PC-9 (cell line): ENCODE data around the gene ZC3HAV1. TPM values are rescaled to one million over a fixed set of nuclear protein-coding genes. Genes with fewer than 3 reads are reported as not detected.
A peak's percentile ranks its signal among the peaks of the same experiment; 100 is the strongest.

Experiments used
- BruUV-seq: library from RNA; stranded (reverse); fragments of 400-500 nt; replicated peaks from 2 replicates; lab custom pipeline; 2021; lab: Mats Ljungman, UMichigan
- CTCF ChIA-PET: fragments of 300-600 bp; sonication (Branson Sonifier 250); formaldehyde crosslinking; loops from one replicate; lab custom pipeline; 2022; ENCODE audit warnings: antibody characterized with exemption; lab: Charles Lee
- POLR2A ChIA-PET: fragments of 300-600 bp; sonication (Branson Sonifier 250); formaldehyde crosslinking; loops from one replicate; lab custom pipeline; 2022; ENCODE audit warnings: antibody characterized with exemption; ENCODE audit not compliant: unreplicated experiment; lab: Charles Lee
- DNase-seq, 2 experiments: peaks; one replicate each; pipeline versions ENCODE4 v3.0.0 to v3.0.0-alpha.2; 2015 to 2022; ENCODE audit warnings: mixed read lengths in 1 of 2
- H2AFZ ChIP-seq: fragments of 200-600 bp; sonication (generic); 2 replicates; pipeline ENCODE4 v1.8.1; 2017; ENCODE audit warnings: antibody characterized with exemption
- H3F3A ChIP-seq: fragments of 200-600 bp; sonication (generic); 2 replicates; pipeline ENCODE4 v1.8.1; 2017; ENCODE audit warnings: antibody characterized with exemption, mild to moderate bottlenecking, low read depth; ENCODE audit not compliant: insufficient read depth
- H3K27ac ChIP-seq: fragments of 200-600 bp; sonication (generic); 2 replicates; pipeline ENCODE4 v1.6.1; 2016; ENCODE audit warnings: mixed run types
- H3K27me3 ChIP-seq: fragments of 200-600 bp; sonication (generic); 2 replicates; pipeline ENCODE4 v1.6.1; 2016; ENCODE audit warnings: low read depth, mixed run types; ENCODE audit not compliant: insufficient read depth
- H3K36me3 ChIP-seq: fragments of 200-600 bp; sonication (generic); 2 replicates; pipeline ENCODE4 v1.6.1; 2016; ENCODE audit warnings: low read depth, mixed run types
- H3K4me1 ChIP-seq: fragments of 200-600 bp; sonication (generic); replicated peaks from 2 replicates; pipeline ENCODE4 v1.6.1; 2016; ENCODE audit warnings: mixed run types; ENCODE audit not compliant: insufficient read depth
- H3K4me2 ChIP-seq: fragments of 200-600 bp; sonication (generic); 2 replicates; pipeline ENCODE4 v1.6.1; 2017; ENCODE audit warnings: mixed run types
- H3K4me3 ChIP-seq: fragments of 200-600 bp; sonication (generic); 2 replicates; pipeline ENCODE4 v1.6.1; 2016; ENCODE audit warnings: mixed run types
- H3K79me2 ChIP-seq: fragments of 200-600 bp; sonication (generic); 2 replicates; pipeline ENCODE4 v1.6.1; 2017; ENCODE audit warnings: low read depth, mixed run types
- H3K9me2 ChIP-seq: fragments of 200-600 bp; sonication (generic); 2 replicates; pipeline ENCODE4 v1.8.1; 2017; ENCODE audit warnings: mild to moderate bottlenecking; ENCODE audit not compliant: insufficient read depth
- H3K9me3 ChIP-seq: fragments of 200-600 bp; sonication (generic); 2 replicates; pipeline ENCODE4 v1.8.1; 2016; ENCODE audit warnings: low read depth; ENCODE audit not compliant: insufficient read depth
- H4K20me1 ChIP-seq: fragments of 200-600 bp; sonication (generic); 2 replicates; pipeline ENCODE4 v1.8.1; 2017; ENCODE audit not compliant: insufficient read depth
- CTCF ChIP-seq: fragments of 200-600 bp; sonication (generic); conservative IDR thresholded peaks from 2 replicates; pipeline ENCODE4 v1.6.1; 2017; ENCODE audit warnings: mixed run types, antibody characterized with exemption, mild to moderate bottlenecking, moderate library complexity
- EZH2 ChIP-seq: fragments of 200-600 bp; sonication (generic); IDR thresholded peaks from 2 replicates; pipeline ENCODE4 v1.8.0; 2017; ENCODE audit warnings: antibody characterized with exemption, low read depth
- intact Hi-C: fragments of 100-400 bp; cut with micrococcal nuclease; formaldehyde crosslinking; loops from one replicate; pipeline ENCODE4 v1.10.0; 2022; ENCODE audit not compliant: unreplicated experiment
- total RNA-seq: library from RNA; stranded (reverse); gene quantifications from 2 replicates; pipeline ENCODE4 v1.2.3, GENCODE V29; 2021

The ZC3HAV1 gene
- total RNA-seq, 1 experiment from 2014 or later = 36.7 TPM

DNA sequence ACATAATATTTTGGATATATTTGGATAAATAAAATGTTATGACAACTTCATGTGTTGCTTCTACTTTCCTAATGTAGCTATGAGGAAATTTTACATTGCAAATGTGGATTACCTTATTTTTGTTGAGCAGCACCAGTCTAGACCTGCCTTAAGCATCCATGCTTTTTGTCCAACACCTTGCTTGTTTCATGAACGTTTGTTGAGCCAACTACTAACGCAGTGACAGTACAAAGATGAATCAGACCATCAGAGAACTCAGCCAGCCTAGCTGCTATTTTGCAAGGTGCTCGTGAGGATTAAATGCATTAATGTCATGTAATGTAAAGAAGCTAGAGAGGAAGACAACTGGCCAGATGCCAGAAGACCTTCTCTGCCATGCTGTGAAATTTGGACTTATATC lies 72.6 kb downstream of the ZC3HAV1 start:
- H3K27ac ChIP-seq = no peak overlapping the region
- H3K9me3 ChIP-seq = no peaks in the 10 kb centered on the region
- H3K4me3 ChIP-seq = no peak overlapping the region
- H4K20me1 ChIP-seq = peaks cover 14% of the 10 kb centered on the region
- peak overlapping the region; percentile 86; the same call in 1 of the 2 replicates for H3K4me2 ChIP-seq
- H2AFZ ChIP-seq = no peak overlapping the region
- peaks cover 17% of the 10 kb centered on the region for H3K36me3 ChIP-seq
- no peaks in the 10 kb centered on the region for H3K27me3 ChIP-seq
- no peak for DNase-seq
- peaks cover 15% of the 10 kb centered on the region for H3K4me1 ChIP-seq
- intact Hi-C loops = loop anchor here (1.0 to 10.0 kb wide), 2 partner anchors 7 to 282 kb away; no protein-coding TSS in a partner anchor
- POLR2A ChIA-PET = no interaction called here
- H3K9me2 ChIP-seq = no peaks in the 10 kb centered on the region
- TF ChIP-seq EZH2 (no peak), CTCF (no peak)
- CTCF ChIA-PET = interaction anchor here (1.0 kb wide), 1 partner anchor 16 kb away, joined by 3 read pairs; no protein-coding TSS in a partner anchor
- BruUV-seq = no TSS peak
- H3K79me2 ChIP-seq = peaks cover 29% of the 10 kb centered on the region
- H3F3A ChIP-seq = peaks cover 21% of the 10 kb centered on the region

- Histone ChIP-seq H3K9me2 (no peaks in the 10 kb centered on the region), H3K4me3 (peak within 1 kb of the TSS; percentile 95), H3K27ac (peak within 1 kb of the TSS; percentile 56), H3F3A (peaks cover 25% of the 10 kb centered on the region), H4K20me1 (peaks cover 14% of the 10 kb centered on the region), H3K79me2 (peaks cover 36% of the 10 kb centered on the region), H3K9me3 (no peaks in the 10 kb centered on the region), H3K36me3 (peaks cover 27% of the 10 kb centered on the region), H3K27me3 (no peaks in the 10 kb centered on the region), H3K4me1 (peaks cover 15% of the 10 kb centered on the region), H3K4me2 (peak within 1 kb of the TSS; percentile 86), H2AFZ (peak within 1 kb of the TSS; percentile 97)
- ChIA-PET CTCF (interaction anchor here (0.6 to 1.0 kb wide), 2 partner anchors 17 to 27 kb away, joined by 3 read pairs; no protein-coding TSS in a partner anchor), POLR2A (interaction anchor here (0.6 to 0.7 kb wide), 2 partner anchors 19 to 707 kb away, joined by 4 to 9 read pairs; no protein-coding TSS in a partner anchor)
- BruUV-seq = no TSS peak
- intact Hi-C loops = loop anchor here (1.0 to 10.0 kb wide), 2 partner anchors 9 to 281 kb away; no protein-coding TSS in a partner anchor
- peak; percentile 47 to 83 for DNase-seq
- TF ChIP-seq EZH2 (no peak), CTCF (no peak)
These were observed 73.8 kb downstream of the ZC3HAV1 start, which contains the start of gene ZC3HAV1L for GRCh38 chr7:139035586-139036353. Gene ZC3HAV1L, minus strand, starts transcription at chr7:139036042. Its CDS starts 25 bp downstream, at chr7:139036017.

DNA sequence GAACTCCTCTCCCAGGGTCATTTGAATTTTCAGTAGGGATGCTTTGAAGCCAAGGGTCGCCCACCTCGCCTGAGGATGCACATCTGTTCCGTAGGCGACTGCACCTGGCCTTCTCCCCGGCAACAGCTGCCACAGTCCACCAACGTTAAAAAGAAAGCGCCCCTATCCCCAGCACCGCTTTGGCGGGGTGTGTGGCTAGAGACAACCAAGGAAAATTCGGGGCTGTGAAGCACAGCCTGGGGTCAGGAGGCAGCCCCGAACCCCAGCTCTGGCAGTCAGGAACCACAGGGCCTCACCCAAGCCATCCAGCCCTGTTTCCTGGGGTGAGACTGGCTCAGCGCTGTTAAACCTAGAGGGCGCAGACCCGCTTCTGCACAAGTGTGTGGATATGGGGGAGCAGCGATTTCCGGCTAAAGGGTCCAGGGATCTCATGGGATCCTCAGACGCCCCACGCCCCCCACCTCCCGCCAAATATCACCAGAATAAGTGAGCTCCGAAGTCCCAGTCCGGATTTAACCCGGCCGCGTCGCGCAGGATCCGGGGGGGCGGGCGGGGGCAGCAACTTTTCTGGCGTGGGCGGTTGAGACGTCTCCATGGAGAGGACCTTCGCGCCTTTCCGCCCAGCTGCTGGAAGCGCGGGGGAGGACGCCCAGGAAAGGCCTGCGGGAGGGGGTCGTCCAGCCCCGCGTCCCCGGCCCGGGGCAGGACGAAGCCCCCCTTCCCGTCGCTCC lies 74.5 kb downstream of the ZC3HAV1 start:
- Histone ChIP-seq H3K27me3 (no peaks in the 10 kb centered on the region), H2AFZ (peak overlapping the region; percentile 97), H3K4me1 (peaks cover 15% of the 10 kb centered on the region), H3K9me3 (no peaks in the 10 kb centered on the region), H3K27ac (peak overlapping the region; percentile 56; the same call in 1 of the 2 replicates), H4K20me1 (peaks cover 14% of the 10 kb centered on the region), H3K79me2 (peaks cover 36% of the 10 kb centered on the region), H3K9me2 (no peaks in the 10 kb centered on the region), H3K36me3 (peaks cover 33% of the 10 kb centered on the region), H3F3A (peaks cover 25% of the 10 kb centered on the region), H3K4me2 (peak overlapping the region; percentile 86), H3K4me3 (peak overlapping the region; percentile 95)
- no peak for TF ChIP-seq EZH2
- TF ChIP-seq CTCF = no peak
- ChIA-PET CTCF (interaction anchor here (0.6 kb wide), 1 partner anchor 28 kb away, joined by 3 read pairs; no protein-coding TSS in a partner anchor), POLR2A (interaction anchor here (0.6 to 0.7 kb wide), 3 partner anchors 10 to 707 kb away, joined by 3 to 18 read pairs (median 9); no protein-coding TSS in a partner anchor)
- no TSS peak for BruUV-seq
- DNase-seq = peak in 1 of 2 experiments; percentile 42
- intact Hi-C loops = loop anchor here (1.0 to 10.0 kb wide), 2 partner anchors 40 to 280 kb away; no protein-coding TSS in a partner anchor
